Right hindlimb (tissue), 1 donor: Measurements from ENCODE around the gene ZDHHC1.
"Not testable (repeated sequence)": the region's sequence is repeated elsewhere in the genome, so short reads cannot be mapped to it uniquely, and the experiment has no call there.

Source experiments
- DNase-seq: peaks from one replicate; pipeline ENCODE4 v3.0.0-alpha.2; 2018

The ZDHHC1 gene

DNA sequence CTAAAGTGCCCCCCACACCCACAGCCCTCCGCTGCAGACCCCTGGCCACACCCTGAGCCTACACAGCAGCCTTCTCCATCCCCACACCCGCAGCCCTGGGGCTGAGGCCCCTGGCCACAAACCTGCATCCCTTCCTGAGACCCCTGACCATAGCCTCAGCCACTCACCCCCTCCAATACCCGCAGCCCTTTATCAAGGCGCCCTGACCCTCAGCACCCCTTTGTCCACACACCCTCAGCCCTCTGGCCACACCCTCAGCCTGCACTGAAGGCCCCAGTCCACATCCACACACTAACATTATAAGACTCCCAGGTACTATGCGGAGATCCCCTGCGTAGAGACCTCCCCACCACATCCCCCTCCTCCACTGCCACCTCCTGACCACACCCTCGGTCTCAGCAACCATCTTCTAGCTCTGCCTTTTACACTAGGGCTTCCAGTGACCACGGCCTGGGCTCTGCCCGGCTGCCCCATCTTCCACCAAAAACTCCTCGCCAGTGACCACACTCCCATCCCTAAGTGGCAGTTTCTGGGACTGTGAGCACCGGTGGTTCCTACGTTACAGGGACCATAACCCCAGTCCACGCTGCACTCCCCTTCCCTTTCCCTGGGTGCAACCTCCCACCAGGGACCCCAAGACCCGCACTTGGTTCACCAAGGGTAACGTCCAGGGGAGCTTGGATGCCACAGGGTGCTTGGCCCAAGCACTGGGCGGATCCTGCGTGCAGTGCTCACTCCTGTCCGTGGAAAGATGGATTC, 23.8 kb downstream of the ZDHHC1 start:
- no peak for DNase-seq

DNA sequence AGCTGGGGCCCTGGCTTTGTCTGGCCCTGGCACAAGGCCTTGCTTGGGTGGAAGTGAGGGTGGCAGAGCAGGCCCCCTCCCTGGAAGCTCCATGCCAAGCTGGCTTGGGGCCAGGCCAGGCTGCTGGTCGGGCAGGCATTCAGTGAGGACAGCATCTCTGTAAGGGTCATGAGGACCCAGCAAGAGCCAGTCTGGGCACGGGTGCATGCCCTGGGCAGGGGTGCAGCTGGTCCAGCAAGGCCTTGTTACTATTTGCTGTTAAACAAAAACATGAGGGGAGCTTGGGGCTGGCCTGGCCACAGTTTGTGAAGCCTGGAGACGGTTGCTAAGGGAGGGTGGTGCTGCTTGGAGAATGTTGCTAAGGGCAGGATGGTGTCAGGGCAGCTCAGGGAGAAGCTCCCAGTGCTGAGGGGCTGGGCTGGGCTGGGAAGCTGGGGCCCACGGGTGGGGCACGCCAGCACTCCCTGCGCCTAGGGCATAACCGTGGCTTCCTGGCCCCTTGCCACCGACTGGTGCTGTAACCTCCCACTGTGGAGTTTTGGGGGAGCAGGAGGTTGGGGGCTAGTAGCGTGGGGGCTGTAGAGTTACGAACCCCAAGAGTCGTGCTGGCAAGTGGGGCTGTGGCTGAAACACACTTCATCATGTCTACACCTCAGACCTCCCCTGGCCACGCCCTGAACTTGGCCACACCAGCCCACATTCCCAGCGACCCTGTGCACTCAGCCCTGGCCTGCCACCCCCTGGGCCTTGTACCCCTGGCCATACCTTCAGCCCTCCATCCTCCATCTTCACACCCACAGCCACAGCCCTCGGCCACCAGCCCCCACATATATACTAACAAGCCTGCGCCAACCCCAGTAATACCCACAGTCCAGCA, 24.6 kb downstream of the ZDHHC1 start:
- peak; percentile 69 for DNase-seq

DNA sequence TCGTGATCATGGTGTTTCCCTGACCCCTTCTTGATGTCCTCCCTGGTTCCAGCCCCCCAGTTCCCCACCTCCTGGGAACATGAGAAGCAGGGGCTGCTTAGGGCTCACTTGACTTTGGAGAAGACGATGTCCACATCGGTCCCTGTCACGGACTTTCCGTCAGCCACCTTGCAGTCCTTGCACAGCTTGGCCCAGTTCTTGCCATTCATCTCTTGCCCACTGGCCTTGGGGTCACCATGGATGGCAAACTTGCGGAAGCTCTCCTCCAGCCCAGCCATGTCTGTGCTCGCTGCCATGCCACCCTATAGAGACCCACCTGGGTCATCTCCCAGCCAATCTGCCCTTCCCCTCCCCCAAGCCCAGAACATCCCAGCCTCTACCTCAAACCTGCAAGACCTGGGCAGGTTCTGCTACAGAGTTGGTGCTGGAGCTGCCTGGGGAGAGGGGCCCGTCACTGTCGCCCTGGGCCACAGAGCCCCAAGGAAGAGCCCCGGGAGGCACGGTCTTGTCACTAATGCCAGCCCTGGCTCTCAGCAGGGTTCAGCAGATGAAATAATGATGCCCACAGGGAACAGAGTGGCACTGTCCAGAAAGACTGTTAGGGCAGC, 25.4 kb downstream of the ZDHHC1 start:
- no peak for DNase-seq

DNA sequence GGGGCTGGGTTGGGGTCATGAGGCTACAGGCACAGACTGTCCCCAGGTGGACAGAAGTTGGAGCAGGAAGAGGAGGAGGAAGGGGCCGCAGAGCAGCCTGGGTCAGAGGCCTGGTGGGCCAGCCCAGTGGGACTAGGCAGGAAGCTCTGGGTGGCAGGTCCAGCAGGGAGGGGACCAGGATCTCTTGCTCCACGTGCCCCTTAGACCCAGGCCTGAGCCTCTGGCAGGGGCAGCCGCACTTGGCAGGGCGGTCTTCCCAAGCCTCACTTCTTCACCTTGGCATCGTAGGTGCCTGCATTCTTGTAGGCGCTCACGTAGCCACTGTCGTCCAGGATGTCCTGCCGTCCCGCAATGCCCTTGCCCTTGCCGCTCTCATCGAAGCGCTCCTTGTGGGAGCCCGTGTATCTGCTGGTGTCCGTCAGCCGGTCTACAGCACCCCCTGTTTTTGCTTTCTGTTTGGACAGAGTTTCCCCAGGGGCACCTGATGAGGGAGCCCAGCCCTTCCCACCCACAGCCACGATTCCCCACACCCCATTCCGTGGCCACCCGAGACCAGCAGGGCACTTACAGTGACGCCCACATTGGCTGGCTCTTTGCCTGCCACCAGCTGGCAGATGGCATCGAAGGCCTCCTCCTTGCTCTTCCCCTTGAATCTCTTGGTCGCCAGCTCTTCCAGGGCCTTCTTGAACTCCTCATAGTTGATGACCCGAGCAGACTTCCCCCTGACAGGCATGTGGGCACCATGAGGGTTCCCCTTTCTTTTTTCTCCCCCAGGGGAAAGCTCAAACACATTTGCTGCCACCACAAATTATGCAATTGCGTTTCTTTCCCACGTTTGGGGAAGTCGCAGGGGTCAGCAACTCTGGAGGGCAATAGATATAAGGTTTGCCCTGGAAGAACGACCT, 26.1 kb downstream of the ZDHHC1 start:
- DNase-seq: peak; percentile 50

DNA sequence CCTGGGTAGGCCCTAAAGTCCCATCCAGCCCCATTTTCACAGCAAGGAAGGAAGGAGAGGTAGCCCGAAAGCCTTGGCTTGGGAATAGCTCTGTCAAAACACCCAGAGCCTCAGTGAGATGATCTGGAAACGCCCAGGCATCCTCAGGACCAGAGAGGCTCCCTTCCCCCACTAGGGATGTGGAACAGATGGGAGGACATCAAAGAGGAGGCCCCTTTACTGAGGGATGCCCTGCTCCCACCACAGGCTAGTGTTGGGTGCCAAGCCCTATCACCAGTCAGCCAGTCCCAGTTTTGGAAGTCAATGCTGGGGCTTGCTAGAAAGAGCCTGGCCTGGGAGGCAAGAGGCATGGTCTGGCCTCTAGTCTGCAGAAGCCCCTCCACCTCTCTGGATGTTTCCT, 27.7 kb downstream of the ZDHHC1 start:
- DNase-seq: no peak

DNA sequence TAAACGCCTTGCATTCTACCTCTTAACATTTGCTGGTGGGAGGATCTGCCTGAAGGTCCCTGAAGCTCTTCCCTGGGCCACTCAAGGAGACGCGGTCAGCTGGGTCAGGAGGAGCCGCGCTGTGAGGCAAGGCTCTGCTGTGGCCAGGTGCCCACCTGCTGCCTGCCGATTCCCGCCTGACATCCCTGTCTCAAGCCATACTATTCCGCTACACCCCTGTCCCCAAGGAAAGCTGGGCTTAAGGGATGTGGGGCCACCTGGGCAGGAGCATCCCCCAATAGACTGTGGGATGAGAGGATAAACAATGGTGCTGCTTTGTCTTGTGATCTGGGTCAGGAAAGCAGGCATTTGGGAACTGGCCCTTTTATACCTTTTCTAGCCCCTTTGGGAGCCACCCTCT, 28.1 kb downstream of the ZDHHC1 start:
- DNase-seq: no peak

DNA sequence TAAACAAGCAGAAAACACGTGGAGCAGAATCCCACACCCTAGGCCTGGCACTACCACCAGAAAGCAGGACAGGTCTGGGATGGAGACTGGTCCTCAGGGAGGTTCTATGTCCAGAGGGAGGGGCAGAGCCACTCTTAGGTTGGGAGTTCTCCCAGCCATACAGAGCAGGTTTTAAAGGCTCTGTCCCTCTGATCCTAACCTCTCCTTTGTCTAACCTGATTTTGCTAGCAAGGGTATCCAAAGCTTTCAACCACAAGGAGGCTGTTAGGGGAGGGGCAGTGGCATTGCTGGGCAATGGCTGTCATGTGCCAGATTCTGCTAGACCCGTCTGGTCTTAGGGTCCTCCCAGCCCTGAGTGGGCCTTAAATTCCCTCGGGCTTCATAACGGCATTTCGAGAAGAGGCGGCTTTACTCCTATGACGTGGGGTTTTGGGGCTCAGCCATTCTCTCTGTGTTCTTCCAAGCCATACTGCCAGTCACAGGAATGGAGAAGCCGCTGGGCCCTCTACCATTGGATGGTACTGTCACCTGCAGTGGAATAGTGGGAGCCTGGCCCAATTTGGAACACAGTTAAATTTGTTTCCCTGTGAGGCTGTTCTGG, 28.7 kb downstream of the ZDHHC1 start:
- DNase-seq: no peak

DNA sequence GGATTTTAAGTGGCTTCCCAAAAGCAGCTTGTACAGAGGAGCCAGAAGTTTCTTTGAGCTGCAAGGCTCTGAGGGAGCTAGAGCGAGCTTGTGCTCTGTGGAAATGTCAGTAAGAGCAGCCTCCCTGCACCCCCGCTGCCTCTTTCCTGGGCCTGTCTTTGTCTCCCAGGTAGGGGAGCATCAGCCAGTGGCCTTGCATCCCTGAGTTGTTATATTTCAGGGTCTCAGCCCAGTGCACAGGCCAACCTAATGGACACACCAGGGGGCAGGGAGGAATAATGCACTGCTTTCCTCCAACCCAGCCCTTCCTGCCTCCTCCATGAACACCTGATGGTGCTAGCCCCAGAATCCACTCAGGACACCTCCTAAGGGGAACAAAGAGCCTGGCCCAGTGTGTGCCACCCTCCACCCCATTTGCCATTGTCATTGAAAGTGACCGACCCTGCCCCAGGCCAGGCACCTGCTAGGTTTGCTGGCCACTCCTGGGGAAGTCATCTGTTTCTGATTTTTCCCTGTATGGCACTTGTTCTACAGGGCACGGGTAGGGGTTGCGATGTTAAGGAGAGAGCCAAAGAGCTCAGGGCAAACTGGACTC, 29.3 kb downstream of the ZDHHC1 start:
- DNase-seq: no peak

DNA sequence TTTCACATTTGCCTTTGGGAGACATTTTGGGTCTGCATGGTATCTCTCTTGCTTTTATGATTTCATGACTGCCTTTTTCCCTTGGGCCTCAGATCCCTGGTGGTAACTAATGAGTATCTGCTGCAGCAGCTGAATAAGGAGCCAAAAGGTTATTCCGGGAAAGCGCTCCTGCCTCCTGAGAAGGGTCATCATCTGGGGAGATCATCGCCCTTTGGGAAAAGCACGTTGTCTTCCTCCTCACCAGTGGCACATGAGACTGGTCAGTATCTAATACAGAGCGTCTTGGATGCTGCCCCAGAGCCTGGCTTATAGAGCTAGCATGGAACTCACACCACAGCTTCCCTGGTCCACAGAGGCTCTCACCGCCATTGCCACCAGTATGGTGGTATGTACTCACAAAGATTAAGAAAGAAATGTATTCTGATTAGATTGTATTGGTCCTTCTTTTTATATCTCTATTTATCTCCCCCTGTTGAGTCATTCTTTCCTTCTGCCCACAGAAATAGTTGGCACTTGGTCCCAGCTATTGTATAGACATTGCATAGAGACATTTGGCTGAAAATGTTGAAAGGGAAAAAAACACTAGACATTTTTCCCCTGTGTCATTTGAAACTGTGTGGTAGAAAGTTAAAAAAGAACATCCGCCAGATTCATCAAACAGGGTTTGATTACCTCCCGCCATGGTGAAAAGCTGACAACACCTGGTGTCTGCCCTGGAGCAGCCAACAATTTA, 31.3 kb downstream of the ZDHHC1 start:
- DNase-seq: no peak

DNA sequence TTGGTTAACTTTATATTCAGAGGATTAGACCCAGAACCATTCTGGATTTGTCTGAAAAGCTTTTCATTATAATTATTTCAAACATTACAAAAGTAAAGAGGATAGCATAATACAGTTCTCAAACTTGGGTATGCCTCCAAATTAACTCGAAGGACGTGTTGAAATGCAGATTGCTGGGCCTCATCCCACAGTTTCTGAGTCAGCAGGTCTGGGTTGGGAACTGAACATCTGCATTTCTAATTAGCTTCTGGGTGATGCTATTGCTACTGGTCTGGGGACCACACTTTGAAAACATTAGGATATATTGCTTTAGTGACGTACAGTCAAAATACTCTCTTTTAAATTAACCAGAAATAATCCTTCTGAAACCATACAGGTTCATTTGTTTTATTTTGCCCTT, 33.0 kb downstream of the ZDHHC1 start:
- DNase-seq: no peak

DNA sequence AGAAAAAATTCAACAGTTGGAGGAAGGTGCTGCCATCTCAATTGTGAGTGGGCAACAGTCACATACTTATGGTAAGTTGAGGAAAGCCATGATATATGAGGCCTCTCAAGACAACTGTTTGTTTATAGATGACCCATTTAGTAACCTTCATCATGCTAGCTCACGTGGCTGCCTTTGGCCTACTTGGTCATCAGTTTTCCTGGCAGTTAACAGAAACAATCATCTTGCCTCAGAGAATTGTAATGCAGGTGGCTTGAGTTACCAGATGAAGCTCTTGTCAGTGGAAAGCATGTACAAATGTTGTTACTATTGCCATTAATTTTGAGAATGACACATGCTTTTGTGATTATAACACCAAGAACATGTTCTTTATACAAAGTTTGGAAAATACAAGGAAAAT, 37.6 kb downstream of the ZDHHC1 start:
- no peak for DNase-seq

DNA sequence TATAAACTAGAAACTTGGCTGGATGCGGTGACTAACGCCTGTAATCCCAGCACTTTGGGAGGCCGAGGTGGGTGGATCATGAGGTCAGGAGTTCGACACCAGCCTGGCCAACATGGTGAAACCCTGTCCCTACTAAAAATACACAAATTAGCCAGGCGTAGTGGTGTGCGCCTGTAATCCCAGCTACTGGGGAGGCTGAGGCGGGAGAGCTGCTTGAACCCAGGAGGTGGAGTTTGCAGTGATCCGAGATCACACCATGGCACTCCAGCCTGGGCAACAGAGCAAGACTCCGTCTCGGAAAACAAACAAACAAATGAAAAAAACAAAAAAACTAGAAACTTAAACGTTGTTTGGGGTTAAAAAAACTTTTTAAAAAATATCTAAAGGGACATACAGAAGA, 40.3 kb downstream of the ZDHHC1 start:
- not testable (repeated sequence) for DNase-seq

DNA sequence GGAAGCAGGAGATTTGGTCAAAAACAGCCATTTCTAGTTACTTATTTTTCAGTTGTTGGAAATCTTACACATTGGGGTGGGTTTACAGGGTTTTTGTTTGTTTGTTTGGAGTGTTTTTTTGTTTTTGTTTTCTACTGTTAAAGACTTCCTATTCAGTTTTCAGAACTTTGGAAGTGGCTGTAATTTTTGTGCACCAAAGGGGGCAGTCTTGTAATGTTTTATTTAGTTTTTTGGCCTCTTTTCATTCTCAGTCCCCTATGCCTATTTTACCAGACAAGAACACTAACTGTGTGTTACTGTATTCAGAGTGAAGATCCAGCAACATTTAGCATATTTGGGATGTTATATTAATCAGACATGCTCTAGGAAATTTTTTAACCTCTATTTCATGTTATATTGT, 43.6 kb downstream of the ZDHHC1 start:
- DNase-seq: no peak

DNA sequence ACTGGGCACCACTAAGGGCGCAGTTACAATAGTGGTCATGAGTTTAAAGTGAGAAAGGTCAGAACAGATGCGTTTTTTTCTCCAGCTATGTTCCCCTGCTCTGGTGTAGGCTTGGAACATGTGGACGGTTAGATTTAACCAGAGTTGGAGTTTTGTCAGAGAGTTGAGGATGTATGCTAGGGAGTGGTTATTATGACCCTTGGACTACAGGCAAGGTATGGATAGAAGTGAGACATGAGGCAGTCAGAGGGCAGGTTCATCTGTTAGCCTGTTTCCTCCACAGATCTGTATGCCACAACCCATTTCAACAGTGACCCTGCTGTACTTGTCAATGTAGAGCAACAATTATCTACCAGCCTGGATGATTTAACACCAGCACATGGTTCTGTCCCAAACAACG, 45.6 kb downstream of the ZDHHC1 start:
- no peak for DNase-seq

DNA sequence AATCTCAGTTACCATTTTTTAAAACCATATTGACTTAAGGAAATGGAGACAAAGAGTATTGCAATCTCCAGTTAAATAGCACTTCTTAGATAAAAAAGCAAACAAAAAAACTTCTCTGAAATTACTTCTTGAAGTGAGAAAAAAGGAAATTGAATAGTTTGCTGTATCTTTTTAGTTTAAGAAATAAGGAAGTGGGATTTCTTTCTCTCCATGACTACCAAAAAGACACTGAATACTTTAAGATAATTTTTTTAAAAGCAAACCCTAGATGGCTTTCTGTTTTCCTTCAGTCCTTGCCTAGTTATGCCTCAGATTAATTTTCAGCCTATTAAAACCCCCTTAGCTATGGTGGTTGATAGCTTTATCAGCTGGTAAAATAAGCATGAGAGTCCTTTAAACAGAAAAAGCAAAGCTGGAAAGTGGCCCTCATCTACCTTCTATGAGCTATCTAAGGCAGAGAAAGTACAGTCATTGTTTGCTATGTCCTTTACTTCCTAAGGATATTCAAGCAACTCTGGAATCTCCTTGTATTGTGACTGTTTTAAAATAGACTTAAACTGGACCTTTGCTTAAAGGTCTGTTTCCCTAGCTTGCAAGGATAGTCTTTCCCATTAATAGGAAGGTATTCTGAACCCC, 51.6 kb downstream of the ZDHHC1 start:
- no peak for DNase-seq

DNA sequence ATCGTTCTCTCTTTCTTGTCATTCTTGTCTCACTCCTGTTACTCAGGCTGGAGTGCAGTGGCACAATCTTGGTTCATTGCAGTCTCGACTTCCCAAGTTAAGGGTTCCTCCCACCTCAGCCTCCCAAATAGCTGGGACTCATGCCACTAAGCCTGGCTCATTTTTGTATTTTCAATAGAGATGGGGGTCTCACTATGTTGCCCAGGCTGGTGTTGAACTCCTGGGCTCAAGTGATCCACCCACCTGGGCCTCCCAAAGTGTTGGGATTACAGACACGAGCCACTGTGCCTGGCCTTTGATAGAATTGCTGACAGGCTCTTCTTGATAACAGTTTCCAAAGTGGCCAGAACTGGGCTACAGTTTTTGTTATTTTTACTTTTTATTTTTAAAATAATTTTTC, 55.2 kb downstream of the ZDHHC1 start:
- no peak for DNase-seq

DNA sequence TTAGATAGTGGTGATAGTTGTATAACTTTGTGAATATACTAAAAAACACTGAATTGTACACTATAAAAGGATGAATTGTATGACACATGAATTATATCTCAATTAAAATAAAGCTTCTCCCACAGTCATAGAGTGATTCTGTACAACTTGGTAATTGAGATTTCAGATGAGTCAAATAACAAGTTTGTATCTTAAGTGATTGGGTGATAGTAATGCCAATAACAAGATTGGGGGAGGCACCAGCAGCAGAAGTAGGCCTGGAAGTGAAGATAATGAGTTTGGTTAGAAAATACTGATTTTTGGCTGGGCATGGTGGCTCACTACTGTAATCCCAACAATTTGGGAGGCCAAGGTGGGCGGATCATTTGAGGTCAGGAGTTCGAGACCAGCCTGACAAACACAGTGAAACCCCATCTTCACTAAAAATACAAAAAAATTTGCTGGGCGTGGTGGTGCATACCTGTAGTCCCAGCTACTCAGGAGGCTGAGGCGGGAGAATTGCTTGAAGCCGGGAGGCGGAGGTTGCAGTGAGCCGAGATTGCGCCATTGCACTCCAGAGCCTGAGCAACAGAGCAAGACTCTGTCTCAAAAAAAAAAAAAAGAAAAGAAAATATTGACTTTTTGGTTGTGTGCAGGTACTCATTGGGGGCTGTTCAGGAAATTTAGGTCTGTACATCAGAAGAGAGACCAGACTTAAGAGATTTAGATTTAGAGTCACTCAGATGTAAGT, 56.6 kb downstream of the ZDHHC1 start:
- not testable (repeated sequence) for DNase-seq

DNA sequence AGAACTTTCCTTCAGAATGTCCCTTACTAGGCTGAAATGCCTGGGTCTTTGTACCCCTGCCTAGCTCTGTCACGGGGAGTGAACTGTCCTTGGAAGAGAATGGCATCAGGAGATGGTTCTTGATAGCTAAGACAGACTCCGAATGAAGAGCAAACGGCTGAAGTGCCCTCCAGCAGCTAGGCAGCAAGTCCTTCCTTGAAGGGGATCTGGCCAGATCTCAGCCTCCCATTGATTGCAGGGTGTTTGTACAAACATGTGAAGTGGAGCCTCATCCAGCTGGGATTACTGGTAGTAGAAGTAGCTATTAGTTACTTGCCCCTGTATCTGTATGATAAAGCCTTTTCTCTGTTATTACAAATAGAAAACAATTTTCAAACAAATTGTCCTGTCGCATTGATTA, 58.7 kb downstream of the ZDHHC1 start:
- DNase-seq: no peak

DNA sequence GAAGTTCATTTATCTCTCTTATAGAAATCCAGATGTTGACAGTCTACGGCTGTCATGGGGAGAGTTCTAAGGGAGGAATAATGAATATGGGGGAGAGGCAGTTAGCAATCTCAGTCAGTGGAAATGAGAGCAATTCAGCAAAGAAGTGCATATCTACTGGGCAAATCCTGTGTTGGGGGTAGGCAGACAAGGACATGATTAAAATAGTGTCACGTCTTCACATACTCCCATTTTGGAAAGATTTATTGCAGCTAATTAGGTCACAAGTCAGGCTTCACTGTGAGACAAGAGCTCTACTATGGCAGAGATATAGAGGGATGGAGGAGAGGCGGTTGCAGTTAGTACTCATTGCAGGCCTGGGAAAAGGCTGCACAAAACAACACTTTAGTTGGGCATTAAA, 59.9 kb downstream of the ZDHHC1 start:
- no peak for DNase-seq

DNA sequence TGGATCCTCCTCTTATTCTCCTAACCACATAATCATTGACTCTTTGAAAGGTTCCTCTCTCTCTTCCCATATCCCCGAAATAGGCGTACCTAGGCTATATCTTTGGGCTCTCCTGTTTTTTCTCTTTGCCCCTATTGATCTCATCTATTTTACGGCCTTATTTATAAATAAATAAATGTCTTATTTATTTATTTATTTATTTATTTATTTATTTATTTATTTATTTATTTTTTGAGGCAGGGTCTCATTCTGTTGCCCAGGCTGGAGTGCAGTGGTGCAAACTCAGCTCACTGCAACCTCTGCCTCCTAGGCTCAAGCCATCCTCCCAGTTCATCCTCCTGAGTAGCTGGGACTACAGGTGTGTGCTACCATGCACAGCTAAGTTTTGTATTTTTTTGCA, 63.8 kb downstream of the ZDHHC1 start:
- DNase-seq: not testable (repeated sequence)
